ENCODE results near the gene MZT2B. TPM values are rescaled to one million over a fixed set of nuclear protein-coding genes. Genes with fewer than 3 reads are reported as not detected.
"Not testable (repeated sequence)": the region's sequence is repeated elsewhere in the genome, so short reads cannot be mapped to it uniquely, and the experiment has no call there.

The MZT2B gene
- total and polyA plus RNA-seq, 2 of the 8 experiments (the other 6 are each of a cell fraction or from before 2014, with no cell fraction given) = 90.3 to 151 TPM

GRCh38 chr2:130174866-130175265 lies 7.2 kb upstream of the MZT2B start:
- H3K56ac ChIP-seq (replicated peaks; ENCODE audit: insufficient read length, low read depth, low read length); H3K4me3 ChIP-seq (ENCODE audit: extremely low read depth in 1 of 4, insufficient read depth in 2 of 4, low read depth in 3 of 4, low read length in 4 of 4); H3K4me2 ChIP-seq (ENCODE audit: insufficient read depth in 1 of 2, low read depth in 2 of 2, low read length in 2 of 2); H2AFZ ChIP-seq (ENCODE audit: low read length); H3K79me1 ChIP-seq (ENCODE audit: low read depth, low read length); H3K4me1 ChIP-seq (replicated peaks in 1 of 4; ENCODE audit: control insufficient read depth in 3 of 4, insufficient read depth in 4 of 4, low read length in 3 of 4); H4K8ac ChIP-seq (ENCODE audit: extremely low read depth, insufficient read depth, low read length); H3K9me3 ChIP-seq (ENCODE audit: insufficient read depth in 2 of 2, low read depth in 1 of 2, low read length in 1 of 2); H3K27ac ChIP-seq (ENCODE audit: low read depth, low read length); H3K14ac ChIP-seq (ENCODE audit: insufficient read length); CTCF ChIA-PET (ENCODE audit: partially characterized antibody); H2BK20ac ChIP-seq (ENCODE audit: low read length); H3K4ac ChIP-seq (replicated peaks; ENCODE audit: insufficient read length, low read depth, low read length); H2BK15ac ChIP-seq (ENCODE audit: low read length); DNase-seq (ENCODE audit: low read depth in 1 of 2, low spot score in 2 of 2); H3K18ac ChIP-seq (ENCODE audit: extremely low read depth, low read length); H3K23me2 ChIP-seq (ENCODE audit: low read depth, low read length); H2AK5ac ChIP-seq (ENCODE audit: low read depth, low read length); POLR2A ChIA-PET (ENCODE audit: partially characterized antibody); H3K23ac ChIP-seq (ENCODE audit: insufficient read length); H2BK5ac ChIP-seq (ENCODE audit: low read depth, low read length); H4K20me1 ChIP-seq (replicated peaks in 1 of 2; ENCODE audit: control insufficient read depth in 1 of 2, insufficient read depth in 2 of 2, low read length in 2 of 2); H3K9ac ChIP-seq (replicated peaks in 1 of 4; ENCODE audit: extremely low read depth in 1 of 4, low read depth in 3 of 4, low read length in 3 of 4); FAIRE-seq; H4K91ac ChIP-seq (replicated peaks; ENCODE audit: insufficient read length, low read length); H2BK12ac ChIP-seq (ENCODE audit: low read depth, low read length); H2BK120ac ChIP-seq (replicated peaks; ENCODE audit: low read depth, low read length); H3K27me3 ChIP-seq (replicated peaks in 1 of 4; ENCODE audit: control insufficient read depth in 3 of 4, extremely low read depth in 1 of 4, insufficient read depth in 3 of 4, low read length in 3 of 4); H4K5ac ChIP-seq (ENCODE audit: insufficient read length, low read depth, low read length): not testable (repeated sequence)
- 86% methylated on average over 5 of the region's 5 CpGs; no CpG with 5 or more reads in 1 of the 2 experiments for WGBS, 2 experiments (ENCODE audit: extremely low coverage in 1 of 2, insufficient coverage in 1 of 2, insufficient read length in 1 of 2, insufficient replicate concordance in 2 of 2, low coverage in 1 of 2, low lambda C conversion rate in 2 of 2, missing lambda C conversion rate in 1 of 2)
- H3K36me3 ChIP-seq (ENCODE audit: control insufficient read depth in 2 of 4, insufficient read depth in 4 of 4, low read length in 3 of 4) = peaks cover 5 to 36% (median 14%) of the 10 kb centered on the region in 4 experiments; a peak in 6 of 8 replicates
- peaks cover 4 to 43% of the 10 kb centered on the region in 2 experiments; a peak in 3 of 4 replicates for H3K79me2 ChIP-seq (ENCODE audit: control insufficient read depth in 1 of 2, insufficient read depth in 2 of 2, low read length in 2 of 2)

Measured in H1 (cell line).